EH (cell line): Measurements from ENCODE around the gene AGBL1.

ENCODE experiments used
- DNase-seq: peaks from one replicate; pipeline ENCODE4 v3.0.0-alpha.2; 2015; ENCODE audit warnings: low read depth

AGBL1 gene

DNA sequence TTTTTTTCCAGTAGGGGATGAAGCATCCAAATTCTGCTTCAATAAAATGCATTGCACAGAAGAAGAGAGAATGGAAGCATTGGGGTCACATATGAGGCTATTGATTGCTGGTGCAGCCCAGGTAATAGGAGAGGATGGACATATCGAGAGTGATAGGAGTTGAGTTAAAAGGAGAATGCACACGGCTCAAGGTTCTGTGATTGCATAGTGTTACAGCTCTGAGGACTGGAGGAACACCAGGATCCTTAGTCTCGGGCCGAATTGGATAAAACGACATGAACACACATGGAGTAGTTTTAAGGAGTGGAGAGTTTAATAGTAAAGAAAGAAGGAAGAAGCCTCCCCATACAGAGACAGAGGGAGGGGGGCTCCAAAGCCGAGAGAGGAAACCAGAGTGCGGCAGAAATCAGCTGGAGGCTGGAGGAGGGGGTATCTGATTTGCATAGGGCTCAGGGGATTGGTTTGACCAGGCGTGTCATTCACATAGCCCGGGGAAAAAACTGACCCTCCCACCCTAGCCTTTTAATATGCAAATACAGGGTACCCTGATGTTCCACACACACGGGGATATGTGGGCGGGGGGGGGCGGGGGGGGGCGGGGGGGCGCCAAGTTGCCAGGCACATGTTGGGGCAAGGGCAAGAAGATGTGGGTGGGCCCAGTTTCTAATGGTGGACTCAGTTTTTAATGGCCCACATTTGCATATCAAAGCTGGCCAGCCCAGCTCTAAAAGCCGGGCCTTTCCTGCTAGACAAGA, 156.9 kb downstream of the AGBL1 start:
- no peak for DNase-seq

DNA sequence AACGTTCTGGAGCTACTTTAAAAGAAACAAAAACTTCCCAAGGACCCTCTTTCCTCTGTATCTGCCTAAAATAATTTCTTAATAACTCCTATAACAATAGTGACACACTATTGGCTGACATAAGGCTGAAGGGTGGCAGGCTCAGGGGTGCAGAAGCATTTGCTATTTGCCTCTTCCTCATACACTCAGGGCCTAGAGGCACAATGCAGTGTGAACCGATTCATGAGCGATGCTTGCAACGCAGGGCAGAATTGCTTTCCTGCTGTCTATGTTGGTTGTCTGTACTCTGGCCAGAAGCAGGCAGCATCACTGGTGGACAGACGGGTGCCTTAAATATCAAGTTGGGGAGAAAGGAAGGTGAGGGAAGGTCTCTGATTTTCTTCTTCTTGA, 157.4 kb downstream of the AGBL1 start:
- DNase-seq, result no peak

DNA sequence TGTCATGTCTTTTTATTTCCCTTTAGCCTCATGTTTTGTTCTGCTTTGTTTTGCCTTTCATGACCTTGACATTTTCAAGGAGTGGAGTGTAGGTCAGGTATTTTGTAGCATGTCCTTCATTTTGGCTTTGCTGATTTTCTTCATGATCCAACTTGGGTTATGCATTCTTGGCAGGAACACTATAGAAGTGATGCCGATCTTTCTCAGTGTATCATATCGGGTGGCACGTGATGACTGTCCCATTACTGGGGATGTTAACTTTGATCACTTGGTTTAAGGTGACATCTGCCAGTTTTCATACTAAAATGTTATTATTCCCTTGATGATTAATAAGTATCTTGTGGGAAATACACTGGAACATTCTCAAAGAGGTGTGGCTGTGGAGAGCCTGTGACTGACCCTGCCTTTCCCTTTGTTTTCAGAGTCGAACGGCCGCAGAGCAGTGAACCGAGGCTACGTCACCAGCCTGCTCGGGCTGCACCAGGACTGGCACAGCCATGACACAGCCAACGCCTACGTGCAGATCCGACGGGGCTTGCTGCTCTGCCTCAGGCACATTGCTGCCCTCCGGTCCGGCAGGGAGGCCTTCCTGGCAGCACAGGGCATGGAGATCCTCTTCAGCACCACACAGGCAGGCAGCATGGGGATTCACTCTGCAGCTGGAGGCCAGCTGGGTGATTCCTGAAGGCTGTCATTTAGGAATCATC, 167.7 kb downstream of the AGBL1 start:
- DNase-seq, result no peak

DNA sequence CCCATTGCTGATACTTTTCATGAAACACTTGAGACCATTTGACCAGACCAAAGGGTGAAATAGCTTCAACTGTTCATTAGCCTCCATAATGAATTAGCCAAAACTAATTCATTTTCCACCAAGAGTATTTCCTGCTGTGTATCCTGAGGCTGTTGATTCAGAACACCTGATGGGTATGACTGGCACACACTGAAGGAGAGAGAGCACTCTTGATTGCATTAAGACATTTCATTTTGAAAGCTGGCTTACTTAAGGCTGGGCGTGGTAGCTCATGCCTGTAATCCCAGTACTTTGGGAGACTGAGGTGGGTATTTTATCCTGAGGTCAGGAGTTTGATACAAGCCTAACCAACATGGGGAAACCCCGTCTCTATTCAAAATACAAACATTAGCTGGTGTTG, 175.6 kb downstream of the AGBL1 start:
- no peak for DNase-seq

DNA sequence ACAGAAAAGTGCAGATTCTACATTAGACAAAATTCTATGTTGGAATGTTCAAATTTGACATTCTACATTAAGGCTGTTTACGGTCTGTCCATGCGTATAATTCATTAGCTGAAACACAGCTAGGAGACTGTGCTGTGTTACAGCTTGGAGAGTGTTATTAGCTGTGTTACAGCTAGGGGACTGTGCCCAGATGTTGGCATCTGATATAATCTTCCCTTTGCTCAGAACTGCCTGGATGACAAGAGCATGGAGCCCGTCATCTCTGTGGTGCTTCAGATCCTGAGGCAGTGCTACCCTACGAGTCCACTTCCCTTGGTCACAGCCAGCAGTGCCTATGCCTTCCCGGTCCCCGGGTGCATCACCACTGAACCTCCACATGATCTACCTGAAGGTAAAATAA, 177.0 kb downstream of the AGBL1 start:
- DNase-seq, result no peak

DNA sequence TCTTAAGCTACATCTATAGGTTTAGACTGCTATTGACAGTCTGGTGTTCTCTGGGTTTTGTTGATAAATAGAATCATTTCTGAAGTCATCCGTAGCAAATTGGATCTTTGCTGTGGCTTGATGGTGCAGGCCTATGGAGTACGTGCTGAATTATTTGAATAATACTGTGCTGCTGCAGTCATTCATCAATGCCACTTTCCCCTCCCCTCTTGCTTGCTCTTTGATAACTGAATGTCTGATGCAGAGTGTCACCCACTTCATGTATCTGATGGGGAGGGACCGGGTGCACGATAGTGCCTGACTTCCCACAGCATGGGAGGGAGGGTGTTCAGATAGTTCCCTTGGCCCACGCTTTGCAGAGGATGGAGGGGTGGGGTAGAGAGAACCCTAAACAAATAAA, 179.9 kb downstream of the AGBL1 start:
- DNase-seq, result no peak

DNA sequence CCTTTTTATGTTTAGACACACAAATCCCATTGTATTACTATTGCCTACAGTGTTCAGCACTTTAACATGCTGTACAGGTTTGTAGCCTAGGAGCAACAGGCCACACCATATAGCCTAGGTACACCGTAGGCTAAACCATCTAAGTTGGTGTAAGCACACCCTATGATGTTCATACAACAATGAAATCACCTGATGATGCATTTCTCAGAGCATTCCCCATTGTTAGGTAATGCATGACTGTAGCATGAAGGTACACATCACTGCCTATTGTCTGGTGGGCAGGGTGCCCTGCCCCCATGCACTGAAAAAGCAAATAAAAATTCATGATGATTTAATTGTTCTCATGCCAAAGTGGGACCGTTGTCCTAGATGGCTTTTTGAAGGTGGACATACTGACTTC, 183.6 kb downstream of the AGBL1 start:
- DNase-seq, result no peak

DNA sequence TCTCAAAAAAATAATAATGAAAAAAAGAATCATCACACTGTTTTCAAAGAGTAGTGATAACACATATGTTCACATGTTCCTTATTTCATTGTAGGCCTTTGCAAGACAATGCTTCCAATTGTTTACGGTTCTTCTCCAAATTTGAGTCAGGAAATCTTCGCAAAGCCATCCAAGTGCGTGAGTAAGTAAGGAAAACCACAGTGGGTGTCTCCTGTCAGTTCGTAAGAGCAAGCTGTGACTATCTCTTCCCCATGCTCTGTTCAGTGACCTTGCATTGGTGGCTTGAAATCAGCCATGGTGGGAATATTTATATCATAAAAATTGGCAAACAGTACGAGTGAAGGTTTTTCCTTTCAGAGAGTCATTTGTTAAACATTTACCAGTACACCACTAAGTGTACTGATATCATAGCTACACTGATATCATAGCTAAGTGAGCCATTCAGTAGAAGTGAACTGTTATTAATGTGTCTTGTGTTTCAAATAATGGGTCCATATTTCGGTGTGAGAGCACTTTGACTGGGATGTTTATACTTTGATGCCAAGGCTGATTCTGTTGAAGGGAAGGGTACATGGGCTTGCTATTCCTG, 187.3 kb downstream of the AGBL1 start:
- no peak for DNase-seq

DNA sequence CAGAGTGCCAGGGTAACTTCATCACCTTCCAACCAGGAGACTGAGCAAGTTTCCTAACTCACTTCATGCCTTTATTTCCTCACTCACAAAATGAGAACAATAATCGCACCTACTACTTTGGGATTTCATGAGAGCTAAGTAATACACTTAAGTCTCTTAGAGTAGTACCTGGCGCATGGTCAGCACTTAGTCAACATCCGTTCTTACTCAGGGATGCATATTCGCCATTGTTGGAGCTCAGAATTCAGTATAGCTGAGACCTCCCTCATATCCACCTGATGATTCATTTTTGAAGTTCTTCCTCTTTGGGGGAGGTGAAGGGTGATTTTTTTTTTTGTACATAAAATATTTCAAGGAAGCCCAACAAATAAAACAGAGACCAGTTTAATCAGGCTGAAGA, 188.2 kb downstream of the AGBL1 start:
- no peak for DNase-seq

DNA sequence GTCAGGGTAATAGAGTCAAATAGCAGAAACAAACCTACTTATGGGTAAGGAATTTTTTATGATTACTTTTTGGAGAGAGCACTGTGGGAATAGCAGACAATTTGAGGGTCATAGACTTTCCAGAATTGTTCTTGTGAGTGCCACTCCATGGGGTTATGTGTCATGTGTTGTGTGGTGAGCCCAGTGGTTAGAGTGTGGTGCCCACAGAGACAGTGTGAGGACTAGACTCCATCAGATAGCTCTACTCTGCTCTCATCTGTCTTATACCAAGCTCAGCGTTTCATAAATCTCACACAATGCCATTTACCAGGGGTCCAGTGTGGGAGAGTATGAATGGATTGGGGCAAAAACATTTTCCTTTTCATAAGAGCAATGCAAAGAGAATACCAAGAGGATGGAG, 188.9 kb downstream of the AGBL1 start:
- no peak for DNase-seq

DNA sequence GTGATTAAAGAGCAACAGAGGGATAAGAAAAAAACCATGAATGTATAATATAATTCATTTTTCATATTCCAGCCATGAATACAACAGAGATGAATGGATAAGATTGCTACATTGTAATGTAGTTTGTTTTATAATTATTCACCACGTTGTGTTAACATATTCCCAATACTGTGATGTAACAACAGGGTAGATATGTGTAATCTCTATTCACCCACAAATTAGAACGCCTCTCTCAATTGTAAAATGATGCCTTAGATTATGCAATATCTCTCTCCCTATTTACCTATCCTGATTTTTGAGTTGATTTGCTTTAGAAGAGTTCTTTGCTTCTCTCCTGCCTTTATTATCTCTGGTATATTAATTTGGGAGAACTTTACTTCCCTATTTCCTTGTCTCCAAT, 193.6 kb downstream of the AGBL1 start:
- DNase-seq, result no peak

DNA sequence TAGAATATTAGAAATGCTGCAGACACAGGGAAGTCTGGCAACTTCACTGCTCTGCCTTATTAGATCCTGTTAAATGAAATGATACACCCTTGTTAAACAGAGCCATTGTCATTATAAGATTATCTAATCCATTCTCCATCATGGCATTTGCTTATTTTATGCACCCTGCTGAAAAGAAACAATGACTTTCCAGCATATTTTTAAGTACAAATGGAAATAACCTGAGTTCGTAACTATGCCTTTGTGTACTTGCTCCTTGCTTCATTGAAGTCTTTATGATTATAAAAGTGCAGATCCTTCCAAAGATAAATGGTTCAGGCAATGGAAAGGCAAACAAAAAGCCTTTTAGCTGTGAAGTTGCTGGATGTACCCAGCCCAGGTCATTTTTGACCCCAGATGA, 195.7 kb downstream of the AGBL1 start:
- DNase-seq, result no peak

DNA sequence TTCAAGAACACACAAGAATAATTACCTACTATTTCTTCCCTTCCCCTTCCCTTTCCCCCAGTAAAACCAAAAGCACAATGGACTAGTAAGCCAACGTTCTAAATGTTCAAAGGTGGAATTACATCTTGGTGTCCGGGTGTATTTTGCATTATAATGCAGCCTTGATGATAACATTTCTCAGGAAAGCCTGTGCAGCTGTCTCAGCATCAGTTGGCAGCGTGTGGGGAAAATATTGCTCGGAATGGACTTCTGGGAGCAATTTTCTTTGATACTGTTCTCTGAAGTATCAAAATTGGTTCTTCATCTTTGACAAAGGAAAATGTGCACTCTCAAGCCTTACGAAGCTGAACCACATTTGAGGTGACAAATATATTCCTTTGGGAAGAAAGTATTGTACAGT, 198.9 kb downstream of the AGBL1 start:
- no peak for DNase-seq

DNA sequence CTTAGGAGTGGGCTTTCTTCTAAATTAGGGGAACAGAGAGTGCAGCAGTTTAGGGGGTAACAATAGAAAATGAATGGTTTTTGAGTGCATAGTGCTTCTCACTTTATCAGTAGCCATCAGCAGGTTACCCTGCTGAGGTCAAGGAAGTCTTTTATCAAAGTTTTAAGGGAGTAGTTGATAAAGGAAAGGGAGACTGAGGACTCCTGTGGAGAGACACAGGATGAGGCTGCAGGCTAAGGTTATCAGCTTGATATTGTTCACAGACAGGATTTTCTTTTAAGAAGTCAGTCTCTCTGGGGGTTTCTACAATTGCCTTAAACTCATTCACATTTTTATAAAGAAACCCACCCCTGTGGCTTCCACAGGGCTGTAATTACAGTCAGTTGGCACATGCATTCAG, 205.0 kb downstream of the AGBL1 start:
- no peak for DNase-seq

DNA sequence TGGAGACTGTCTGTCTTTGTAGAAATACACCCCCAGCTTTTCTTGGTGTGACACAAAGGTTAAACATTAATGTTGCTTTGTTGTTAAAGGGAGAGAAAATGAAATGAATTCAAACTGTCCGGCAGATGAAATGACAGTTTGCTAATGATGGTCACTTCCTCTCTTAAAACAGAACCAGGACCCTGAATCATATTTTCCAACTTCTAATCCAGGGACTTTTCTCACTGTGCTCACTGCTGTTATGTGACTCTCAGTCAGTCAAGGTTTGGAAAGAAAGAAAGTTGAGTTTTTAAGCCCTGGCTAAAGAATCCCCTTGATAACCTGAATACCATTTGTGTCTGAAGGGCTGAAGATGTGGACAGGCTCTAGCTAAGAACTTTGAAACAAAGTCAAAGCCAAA, 215.8 kb downstream of the AGBL1 start:
- no peak for DNase-seq

DNA sequence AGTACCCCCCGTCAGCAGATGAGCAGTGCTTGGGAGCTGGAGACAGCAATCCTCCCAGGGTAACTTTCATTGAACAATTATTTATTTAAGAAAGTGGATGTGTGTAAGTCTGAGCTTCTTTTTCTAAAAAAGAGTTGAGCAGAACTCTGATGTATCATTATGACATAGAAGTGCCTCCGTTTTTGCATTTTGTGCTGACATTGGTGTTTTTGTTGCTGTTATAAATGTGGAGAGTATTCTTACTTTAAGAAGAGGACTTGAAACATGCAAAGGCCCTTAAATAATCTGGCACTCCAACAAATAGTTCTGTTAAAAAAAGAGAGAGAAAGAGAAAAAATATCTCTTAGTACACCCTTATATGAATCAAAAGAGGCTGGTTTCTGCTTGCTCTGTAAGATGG, 217.1 kb downstream of the AGBL1 start:
- no peak for DNase-seq

DNA sequence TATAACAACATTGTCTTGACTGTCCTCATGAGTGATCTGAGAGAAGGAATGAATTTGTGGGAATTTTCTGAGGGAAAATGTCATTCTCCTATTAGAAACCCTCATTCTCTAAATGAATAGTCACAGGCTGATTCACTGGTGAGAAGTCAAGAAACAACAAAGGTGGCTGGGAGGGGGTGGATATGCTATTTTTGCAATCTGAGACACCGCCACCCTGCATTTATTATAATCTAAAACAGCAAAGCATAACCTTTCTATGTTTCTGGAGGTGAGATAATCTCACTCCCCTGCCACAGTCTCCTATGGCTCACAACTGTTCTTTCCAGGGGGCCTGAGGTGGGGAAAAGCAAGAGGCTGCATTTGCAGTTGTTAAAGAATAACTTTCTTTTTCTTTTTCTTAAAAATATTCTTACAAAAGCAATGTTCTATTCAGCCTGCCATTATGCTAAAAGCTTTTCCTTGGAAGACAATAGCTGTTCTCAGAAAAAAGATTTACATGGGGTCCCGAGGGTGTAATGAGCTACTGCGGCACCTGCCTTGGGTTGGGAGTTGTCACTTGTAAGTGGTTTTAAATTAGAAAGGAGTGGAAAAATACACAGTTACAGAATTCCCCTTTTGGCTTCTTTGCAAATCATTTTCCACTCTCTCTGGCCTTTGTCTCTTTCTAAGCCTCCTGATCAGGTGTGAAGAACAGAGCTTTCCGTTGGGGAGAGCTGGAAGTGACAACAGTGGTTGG, 220.9 kb downstream of the AGBL1 start:
- no peak for DNase-seq

DNA sequence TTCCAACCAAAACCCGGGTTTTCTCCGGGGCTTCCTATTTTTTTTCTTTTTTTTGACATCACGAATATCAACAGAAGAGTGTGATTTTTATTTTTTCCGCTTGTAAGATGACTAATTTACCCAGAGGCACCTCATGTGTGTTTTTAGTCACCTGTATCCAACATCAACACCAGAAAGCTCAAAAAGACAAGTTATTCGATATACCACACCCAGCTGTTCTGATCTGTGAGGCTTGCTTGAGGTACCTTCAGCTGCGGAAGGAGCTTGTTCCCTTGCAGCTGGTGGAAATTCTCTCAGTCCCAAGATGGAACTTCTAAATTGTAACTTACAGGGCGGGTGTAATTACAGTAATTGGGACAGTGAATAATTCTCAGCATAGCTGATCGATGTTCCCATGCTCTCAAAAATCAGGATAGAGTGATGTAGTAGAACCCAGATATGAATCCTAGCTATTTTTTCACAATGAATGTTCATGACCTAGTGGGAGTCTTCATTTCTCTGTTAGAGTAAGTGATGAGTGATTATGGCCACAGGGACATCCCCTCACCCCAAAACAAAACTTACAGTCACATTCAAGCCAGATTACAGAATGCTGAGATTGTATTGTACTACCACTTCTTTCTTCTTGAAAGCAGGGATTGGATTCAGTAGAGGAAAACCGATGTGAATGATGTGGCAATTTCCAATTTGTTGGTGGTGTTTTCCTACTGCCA, 232.1 kb downstream of the AGBL1 start:
- DNase-seq, result no peak

DNA sequence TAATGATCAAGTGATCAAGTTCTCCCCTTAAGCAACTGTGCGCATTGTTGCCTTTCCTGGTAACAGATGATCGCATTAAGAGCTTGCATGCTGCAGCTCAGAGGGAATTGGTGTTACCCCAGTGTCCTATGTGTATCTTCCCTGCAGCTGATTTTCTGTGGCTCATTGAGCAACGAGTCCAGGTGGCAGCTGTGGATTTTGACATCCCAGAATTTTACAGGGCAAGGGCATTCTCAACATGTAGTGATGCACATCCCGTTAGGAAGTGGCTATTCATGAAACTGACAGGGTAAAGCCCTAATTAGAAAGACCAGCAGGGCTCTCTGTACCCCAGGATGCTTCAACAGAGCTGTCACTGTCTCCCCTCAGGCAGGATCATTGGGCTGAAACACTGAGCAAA, 232.8 kb downstream of the AGBL1 start:
- DNase-seq, result no peak

DNA sequence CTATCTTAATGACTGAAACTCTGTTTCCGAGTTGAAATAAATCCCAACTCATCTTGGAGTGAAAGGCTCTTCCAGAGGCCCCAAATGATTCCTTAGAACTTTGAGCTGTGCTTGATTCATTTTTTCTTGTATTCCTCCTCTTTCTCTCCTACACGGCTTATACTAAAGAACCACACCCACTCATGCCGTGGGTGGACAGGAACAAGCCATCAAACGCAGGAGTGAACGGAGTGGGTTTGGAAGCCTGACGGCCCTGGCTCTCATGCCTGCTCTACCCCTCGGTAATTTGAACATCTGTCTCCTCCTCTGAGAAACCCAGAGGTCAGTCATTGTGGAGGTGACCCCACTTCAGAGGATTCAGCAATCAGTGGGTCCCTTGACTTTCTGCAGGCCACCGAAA, 236.5 kb downstream of the AGBL1 start:
- no peak for DNase-seq

DNA sequence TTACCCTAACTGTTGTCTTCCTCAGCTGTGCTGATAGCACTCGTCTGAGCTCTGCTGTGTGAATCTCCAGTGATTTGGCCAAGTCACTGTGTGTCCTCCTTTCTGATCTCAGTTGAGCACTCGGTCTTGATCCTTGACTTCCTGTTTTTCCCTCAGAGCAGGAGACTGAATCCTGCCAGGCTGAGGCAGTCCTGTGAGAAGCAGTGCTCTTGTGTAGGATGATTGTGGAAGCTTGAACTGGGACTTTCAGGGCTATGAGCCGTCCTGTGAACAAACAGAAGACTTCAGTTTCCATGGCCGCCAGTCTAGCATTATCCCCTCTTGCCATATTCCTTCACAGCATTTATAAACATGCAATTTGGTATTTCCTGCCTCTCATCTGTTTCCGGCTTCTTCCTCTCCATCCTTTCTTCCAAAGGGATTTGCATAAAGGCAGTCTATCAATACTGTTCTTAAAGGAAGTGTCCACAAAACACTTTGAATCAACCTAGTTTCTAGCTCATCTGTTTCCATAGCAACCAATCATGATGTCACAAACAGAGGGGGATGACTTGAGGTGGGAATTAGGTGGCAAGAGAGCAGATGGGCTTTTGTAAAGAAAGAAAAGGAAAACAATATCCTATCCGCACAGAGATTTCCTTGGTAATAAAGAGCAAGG, 237.2 kb downstream of the AGBL1 start:
- no peak for DNase-seq

DNA sequence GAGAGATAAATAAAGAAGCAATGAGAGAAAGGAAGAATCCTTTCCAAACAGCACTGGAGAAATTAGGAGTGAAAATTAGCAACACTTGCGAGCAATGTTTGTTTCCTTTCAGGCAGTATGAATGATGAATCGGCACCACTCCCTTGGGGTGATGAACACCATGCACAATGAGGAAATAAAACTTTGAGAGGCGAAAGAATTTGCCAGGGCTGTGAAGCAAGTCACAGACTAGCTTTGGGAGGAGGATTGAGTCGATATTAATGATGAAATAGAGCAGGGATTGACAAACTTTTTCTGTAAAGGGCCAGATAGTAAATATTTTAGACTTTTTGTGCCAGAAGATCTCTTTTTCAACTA, 237.7 kb downstream of the AGBL1 start:
- no peak for DNase-seq
